ENCODE results near the gene PGM3. TPM values are rescaled to one million over a fixed set of nuclear protein-coding genes. Genes with fewer than 3 reads are reported as not detected.

PGM3 gene
- total RNA-seq, 4 donors from 2014 or later: 8.9 to 13.5 (median 11.4) TPM

DNA sequence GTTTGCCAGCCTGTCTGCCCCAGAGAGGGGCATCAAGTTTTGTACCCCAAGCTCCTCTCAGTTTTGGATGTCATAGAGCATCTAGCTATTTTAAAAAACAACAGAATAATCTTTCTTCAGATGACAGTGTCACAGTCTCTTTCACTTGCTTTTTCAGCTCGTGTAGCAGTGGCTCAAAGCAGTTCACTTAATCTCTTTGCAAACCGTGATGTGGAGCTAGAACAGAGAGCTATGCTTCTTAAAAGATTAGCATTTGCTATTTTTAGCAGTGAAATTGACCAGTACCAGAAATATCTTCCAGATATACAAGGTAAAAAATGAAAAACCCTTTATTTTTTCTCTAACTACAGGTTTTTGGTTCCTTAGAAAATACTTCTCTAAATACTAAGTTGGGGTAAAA lies 37.3 kb downstream of the PGM3 start:
- intact Hi-C loops (cut with DNase I; ENCODE audit: low total_unique reads): no loop called here
- WGBS, 2 donors: 79 to 82% methylated on average over 2 of the region's 2 CpGs
- DNase-seq (ENCODE audit: low spot score in 2 of 2): no peak
- TF ChIP-seq, protein P1, sequence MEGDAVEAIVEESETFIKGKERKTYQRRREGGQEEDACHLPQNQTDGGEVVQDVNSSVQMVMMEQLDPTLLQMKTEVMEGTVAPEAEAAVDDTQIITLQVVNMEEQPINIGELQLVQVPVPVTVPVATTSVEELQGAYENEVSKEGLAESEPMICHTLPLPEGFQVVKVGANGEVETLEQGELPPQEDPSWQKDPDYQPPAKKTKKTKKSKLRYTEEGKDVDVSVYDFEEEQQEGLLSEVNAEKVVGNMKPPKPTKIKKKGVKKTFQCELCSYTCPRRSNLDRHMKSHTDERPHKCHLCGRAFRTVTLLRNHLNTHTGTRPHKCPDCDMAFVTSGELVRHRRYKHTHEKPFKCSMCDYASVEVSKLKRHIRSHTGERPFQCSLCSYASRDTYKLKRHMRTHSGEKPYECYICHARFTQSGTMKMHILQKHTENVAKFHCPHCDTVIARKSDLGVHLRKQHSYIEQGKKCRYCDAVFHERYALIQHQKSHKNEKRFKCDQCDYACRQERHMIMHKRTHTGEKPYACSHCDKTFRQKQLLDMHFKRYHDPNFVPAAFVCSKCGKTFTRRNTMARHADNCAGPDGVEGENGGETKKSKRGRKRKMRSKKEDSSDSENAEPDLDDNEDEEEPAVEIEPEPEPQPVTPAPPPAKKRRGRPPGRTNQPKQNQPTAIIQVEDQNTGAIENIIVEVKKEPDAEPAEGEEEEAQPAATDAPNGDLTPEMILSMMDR (IDR thresholded peaks at IDR 0.05): no peak
- TF ChIP-seq POLR2A (IDR thresholded peaks at IDR 0.05): no peak
- H3K4me3 ChIP-seq (ENCODE audit: low read depth, poor library complexity, severe bottlenecking): no peak overlapping the region

DNA sequence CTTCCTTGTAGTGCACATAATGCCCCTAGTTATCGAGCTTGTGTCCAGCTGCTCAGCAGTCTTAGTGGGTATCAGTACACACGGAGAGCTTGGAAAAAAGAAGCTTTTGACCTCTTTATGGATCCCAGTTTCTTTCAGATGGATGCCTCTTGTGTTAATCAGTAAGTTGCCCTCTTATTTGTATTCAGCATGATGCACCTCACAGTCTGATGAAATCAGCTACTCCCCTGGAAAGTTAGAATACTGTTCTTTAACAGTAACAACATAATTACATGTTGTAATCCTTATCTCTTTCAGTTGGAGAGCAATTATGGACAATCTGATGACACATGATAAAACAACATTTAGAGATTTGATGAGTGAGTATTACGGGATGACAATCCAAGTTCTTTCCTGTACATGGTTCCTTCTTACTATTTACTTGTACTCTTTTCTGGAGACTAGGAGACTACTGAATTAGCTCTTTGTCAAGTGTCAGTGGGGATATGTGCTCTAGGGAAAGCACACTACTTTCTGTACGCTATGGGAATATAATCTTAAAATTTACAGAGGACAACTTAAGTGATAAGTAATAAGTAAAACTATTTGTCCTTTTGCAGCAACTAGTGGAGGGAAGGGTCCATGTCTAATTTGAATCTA lies 39.1 kb downstream of the PGM3 start:
- intact Hi-C loops (cut with DNase I; ENCODE audit: low total_unique reads): no loop called here
- TF ChIP-seq POLR2A (IDR thresholded peaks at IDR 0.05): no peak
- TF ChIP-seq, protein P1 (IDR thresholded peaks at IDR 0.05): no peak
- 84 to 91% methylated on average over 4 of the region's 4 CpGs for WGBS, 2 donors
- H3K4me3 ChIP-seq (ENCODE audit: low read depth, poor library complexity, severe bottlenecking): no peak overlapping the region
- no peak for DNase-seq (ENCODE audit: low spot score in 2 of 2)

DNA sequence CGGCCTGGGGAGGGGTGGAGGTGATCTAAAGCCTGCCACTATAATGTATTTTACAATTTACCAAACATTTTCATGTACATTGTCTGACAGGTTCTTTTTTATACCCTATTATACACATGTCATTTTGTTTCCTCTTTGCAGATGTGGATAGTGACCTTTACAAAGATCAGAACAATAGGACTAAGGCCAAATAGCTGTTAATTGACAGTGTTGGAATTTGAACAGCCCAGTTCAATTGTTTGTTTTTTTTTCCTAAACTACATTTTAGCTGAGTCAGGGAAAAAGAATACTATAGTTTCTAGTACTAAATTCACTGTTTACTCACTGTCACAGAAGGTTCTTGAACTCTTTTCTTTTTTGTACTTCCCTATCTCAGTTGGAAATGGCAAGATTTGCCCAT lies 40.2 kb downstream of the PGM3 start:
- H3K4me3 ChIP-seq (ENCODE audit: low read depth, poor library complexity, severe bottlenecking): no peak overlapping the region
- intact Hi-C loops (cut with DNase I; ENCODE audit: low total_unique reads): no loop called here
- 86 to 92% methylated on average over 1 of the region's 1 CpG for WGBS, 2 donors
- TF ChIP-seq, protein P1 (IDR thresholded peaks at IDR 0.05): no peak
- no peak for TF ChIP-seq POLR2A (IDR thresholded peaks at IDR 0.05)
- no peak for DNase-seq (ENCODE audit: low spot score in 2 of 2)

DNA sequence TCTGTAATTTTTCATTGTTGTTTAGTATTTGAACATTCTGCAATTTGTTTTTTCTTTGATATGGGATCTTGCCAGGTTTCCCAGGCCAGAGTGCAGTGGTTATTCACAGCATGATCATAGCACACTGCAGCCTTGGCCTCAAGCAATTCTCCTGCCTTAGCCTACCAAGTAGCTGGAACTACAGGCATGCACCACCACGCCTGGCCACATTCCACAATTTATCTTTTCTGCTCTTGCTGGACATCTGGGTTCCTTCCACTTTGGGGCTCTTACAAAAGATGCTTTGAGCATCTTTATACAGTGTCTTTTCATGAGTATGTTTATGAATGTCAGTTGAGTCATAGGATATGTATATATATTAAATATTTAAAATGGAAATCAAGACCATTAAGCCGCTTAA lies 42.0 kb downstream of the PGM3 start:
- WGBS, 2 donors: 93 to 94% methylated on average over 2 of the region's 2 CpGs
- TF ChIP-seq POLR2A (IDR thresholded peaks at IDR 0.05): no peak
- TF ChIP-seq, protein P1 (IDR thresholded peaks at IDR 0.05): no peak
- intact Hi-C loops (cut with DNase I; ENCODE audit: low total_unique reads): no loop called here
- no peak for DNase-seq (ENCODE audit: low spot score in 2 of 2)
- H3K4me3 ChIP-seq (ENCODE audit: low read depth, poor library complexity, severe bottlenecking): no peak overlapping the region

DNA sequence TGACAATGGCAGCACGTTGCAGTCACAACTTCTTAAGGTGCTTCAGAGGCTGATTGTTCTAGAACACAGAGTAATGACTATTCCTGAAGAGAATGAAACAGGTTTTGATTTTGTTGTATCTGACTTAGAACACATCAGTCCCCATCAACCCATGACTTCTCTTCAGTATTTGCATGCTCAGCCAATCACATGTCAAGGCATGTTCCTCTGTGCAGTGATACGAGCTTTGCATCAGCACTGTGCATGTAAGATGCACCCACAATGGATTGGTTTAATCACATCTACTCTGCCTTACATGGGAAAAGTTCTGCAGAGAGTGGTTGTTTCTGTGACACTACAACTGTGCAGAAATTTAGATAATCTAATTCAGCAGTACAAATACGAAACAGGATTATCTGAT lies 54.3 kb downstream of the PGM3 start:
- no peak overlapping the region for H3K4me3 ChIP-seq (ENCODE audit: low read depth, poor library complexity, severe bottlenecking)
- DNase-seq (ENCODE audit: low spot score in 2 of 2): no peak
- 75 to 84% methylated on average over 3 of the region's 3 CpGs for WGBS, 2 donors
- intact Hi-C loops (cut with DNase I; ENCODE audit: low total_unique reads): no loop called here
- TF ChIP-seq, protein P1 (IDR thresholded peaks at IDR 0.05): no peak
- TF ChIP-seq POLR2A (IDR thresholded peaks at IDR 0.05): no peak

All from lower leg skin (tissue), 4 donors.